Epidermal melanocyte (primary cell): ENCODE results near the gene MYO7B.

Source experiments
- DNase-seq: peaks from one replicate; pipeline ENCODE4 v3.0.0; 2011; ENCODE audit warnings: low spot score; ENCODE audit not compliant: insufficient read length

MYO7B gene

GRCh38 chr2:127648321-127648720 is 112.8 kb downstream of the MYO7B start:
- DNase-seq, result no peak

GRCh38 chr2:127649100-127649611 is 113.7 kb downstream of the MYO7B start:
- DNase-seq, result no peak

GRCh38 chr2:127649684-127650040 is 114.2 kb downstream of the MYO7B start:
- DNase-seq, result peak; percentile 63

- no peak for DNase-seq
These were observed 114.7 kb downstream of the MYO7B start for GRCh38 chr2:127650041-127650784.

- no peak for DNase-seq
These were observed 115.4 kb downstream of the MYO7B start for GRCh38 chr2:127650785-127651380.

GRCh38 chr2:127651381-127651809 is 115.9 kb downstream of the MYO7B start:
- no peak for DNase-seq

- no peak for DNase-seq
These were observed 116.6 kb downstream of the MYO7B start for GRCh38 chr2:127651971-127652550.

- DNase-seq, result no peak
These were observed 117.4 kb downstream of the MYO7B start for GRCh38 chr2:127652786-127653357.

GRCh38 chr2:127653421-127654083 is 118.1 kb downstream of the MYO7B start:
- DNase-seq, result no peak

- no peak for DNase-seq
These were observed 118.8 kb downstream of the MYO7B start for GRCh38 chr2:127654084-127654837.

GRCh38 chr2:127654838-127655175 is 119.3 kb downstream of the MYO7B start:
- DNase-seq, result no peak

GRCh38 chr2:127655209-127656073 is 120.0 kb downstream of the MYO7B start:
- DNase-seq, result no peak

- no peak for DNase-seq
These were observed 121.2 kb downstream of the MYO7B start for GRCh38 chr2:127656569-127657231.

- no peak for DNase-seq
These were observed 121.7 kb downstream of the MYO7B start for GRCh38 chr2:127657232-127657595.

GRCh38 chr2:127658146-127658545 is 122.7 kb downstream of the MYO7B start:
- DNase-seq, result no peak

GRCh38 chr2:127658641-127659407 is 123.3 kb downstream of the MYO7B start:
- DNase-seq, result no peak

- no peak for DNase-seq
These were observed 124.2 kb downstream of the MYO7B start for GRCh38 chr2:127659408-127660290.

GRCh38 chr2:127660291-127660578 is 124.8 kb downstream of the MYO7B start:
- no peak for DNase-seq
